GM23248 (cell line): ENCODE data around the gene PRSS56.

Source experiments
- EZH2 ChIP-seq: fragments of 200-600 bp; sonication (generic); IDR thresholded peaks from 2 replicates; pipeline ENCODE4 v1.6.1; 2018; ENCODE audit warnings: antibody characterized with exemption, mild to moderate bottlenecking; ENCODE audit not compliant: insufficient read depth, poor library complexity, severe bottlenecking
- EZH2phosphoT487 ChIP-seq: fragments of 200-600 bp; sonication (generic); IDR thresholded peaks from 2 replicates; pipeline ENCODE4 v1.6.1; 2018; ENCODE audit warnings: antibody characterized with exemption, moderate library complexity, mild to moderate bottlenecking, low read depth; ENCODE audit not compliant: insufficient read depth

DNA sequence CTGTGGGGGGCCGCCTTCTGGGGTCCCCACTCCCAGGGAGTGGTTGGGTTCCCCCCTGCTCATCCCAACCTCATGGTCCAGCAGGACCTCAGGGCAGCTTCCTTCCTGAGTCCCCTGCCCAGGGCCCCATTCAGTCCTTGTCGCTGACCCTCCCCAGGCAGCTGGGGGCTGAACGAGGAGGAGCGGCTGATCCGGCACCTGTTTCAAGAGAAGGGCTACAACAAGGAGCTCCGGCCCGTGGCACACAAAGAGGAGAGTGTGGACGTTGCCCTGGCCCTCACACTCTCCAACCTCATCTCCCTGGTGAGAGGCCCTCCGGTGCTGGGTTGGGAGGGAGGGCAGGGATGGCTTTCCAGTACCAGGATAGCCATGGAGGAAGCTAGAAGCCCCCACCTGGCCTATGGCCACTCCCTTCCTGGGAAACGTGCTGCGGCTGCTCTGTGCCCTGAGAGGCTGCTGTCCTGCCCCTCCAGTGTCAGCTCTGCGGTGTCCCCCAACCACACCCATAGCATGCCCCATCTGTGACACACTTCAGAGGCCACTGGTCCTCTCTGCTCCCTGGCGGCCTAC lies 6.3 kb downstream of the PRSS56 start:
- TF ChIP-seq EZH2 (no peak), EZH2phosphoT487 (no peak)
